Keratinocyte (primary cell): ENCODE data around the gene GAB1.

ENCODE experiments used
- EZH2 ChIP-seq: IDR thresholded peaks from one replicate; pipeline ENCODE4 v1.6.1; 2012; ENCODE audit warnings: inconsistent platforms, mild to moderate bottlenecking, low read length, moderate library complexity
- TF ChIP-seq, protein P1 (sequence below), 3 experiments: IDR thresholded peaks in 1 of 3; conservative IDR thresholded peaks in 1 of 3; optimal IDR thresholded peaks in 1 of 3; 2 replicates in 2 of 3; 3 replicates in 1 of 3; pipeline versions ENCODE3 to v1.5.1; 2011; ENCODE audit warnings: low read length in 3 of 3, mild to moderate bottlenecking in 3 of 3, moderate library complexity in 2 of 3, control low read depth in 1 of 3, inconsistent platforms in 1 of 3; ENCODE audit not compliant: insufficient read depth in 2 of 3; ENCODE audit errors: extremely low read depth in 1 of 3

DNA sequence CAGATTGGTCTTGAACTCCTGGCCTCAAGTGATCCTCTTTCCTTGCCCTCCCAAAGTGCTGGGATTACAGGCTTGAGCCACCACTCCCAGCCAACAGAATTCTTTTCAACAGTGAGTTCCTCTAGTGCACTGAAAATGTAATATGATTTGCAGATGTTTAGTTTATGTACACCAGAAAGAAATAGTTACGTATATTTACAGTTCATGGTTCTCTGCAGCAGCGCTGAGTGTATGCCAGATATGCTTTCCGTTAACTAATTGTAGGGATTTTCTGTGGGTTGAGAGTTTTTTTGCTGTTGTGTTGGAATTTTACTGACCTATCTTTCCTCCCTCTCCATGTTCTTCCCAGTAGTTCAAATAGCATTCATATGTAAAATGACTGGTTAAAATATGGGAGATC is 44.0 kb downstream of the GAB1 start:
- TF ChIP-seq EZH2: no peak
- TF ChIP-seq, protein P1, sequence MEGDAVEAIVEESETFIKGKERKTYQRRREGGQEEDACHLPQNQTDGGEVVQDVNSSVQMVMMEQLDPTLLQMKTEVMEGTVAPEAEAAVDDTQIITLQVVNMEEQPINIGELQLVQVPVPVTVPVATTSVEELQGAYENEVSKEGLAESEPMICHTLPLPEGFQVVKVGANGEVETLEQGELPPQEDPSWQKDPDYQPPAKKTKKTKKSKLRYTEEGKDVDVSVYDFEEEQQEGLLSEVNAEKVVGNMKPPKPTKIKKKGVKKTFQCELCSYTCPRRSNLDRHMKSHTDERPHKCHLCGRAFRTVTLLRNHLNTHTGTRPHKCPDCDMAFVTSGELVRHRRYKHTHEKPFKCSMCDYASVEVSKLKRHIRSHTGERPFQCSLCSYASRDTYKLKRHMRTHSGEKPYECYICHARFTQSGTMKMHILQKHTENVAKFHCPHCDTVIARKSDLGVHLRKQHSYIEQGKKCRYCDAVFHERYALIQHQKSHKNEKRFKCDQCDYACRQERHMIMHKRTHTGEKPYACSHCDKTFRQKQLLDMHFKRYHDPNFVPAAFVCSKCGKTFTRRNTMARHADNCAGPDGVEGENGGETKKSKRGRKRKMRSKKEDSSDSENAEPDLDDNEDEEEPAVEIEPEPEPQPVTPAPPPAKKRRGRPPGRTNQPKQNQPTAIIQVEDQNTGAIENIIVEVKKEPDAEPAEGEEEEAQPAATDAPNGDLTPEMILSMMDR (optimal IDR thresholded peaks at IDR 0.05 in 1 of 3, IDR thresholded peaks at IDR 0.05 in 1 of 3, conservative IDR thresholded peaks at IDR 0.05 in 1 of 3; ENCODE audit: extremely low read depth in 1 of 3, insufficient read depth in 2 of 3, low read length in 3 of 3): no peak
